EH (cell line): ENCODE results near the gene MYO1G.

Experiments used
- DNase-seq: peaks from one replicate; pipeline ENCODE4 v3.0.0-alpha.2; 2015; ENCODE audit warnings: low read depth

Gene MYO1G

GRCh38 chr7:44966731-44967538 is 11.9 kb downstream of the MYO1G start:
- no peak for DNase-seq

DNA sequence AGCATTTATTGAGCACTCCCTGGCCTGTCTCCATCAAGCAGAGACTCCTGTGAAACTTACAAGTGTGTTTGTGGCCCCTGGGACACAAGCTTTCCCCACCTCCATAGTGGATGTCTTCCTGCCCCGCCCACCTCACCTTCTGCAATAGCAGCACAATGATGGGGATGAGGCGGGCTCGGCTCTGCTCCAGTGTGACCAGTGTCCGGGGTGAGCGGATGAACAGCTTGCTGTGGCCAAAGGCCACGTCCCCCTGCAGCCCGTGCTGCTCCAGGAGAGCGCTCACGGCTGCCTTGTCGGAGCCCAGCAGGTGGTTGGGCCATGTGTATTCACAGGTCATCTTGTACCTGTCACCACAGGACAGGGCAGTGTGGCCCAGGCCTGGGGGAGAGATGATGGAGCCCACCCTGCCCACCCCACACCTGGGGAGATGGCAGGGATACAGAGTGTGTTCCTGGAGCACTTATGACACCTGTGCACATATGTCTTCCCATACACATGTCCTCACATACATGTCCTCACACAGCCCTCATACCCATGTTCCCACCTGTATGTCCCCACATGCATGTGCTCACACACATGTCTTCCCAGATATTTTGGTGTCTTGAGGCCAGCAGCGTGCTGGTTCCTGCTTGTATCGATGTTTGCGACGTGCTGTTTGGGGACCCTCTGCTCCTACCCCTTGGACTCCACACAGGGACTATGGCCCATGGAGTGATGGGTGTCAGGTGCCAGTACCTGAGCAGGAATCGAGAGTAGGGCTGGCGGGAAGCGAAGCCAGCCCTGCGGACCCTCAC is 12.7 kb downstream of the MYO1G start:
- no peak for DNase-seq

DNA sequence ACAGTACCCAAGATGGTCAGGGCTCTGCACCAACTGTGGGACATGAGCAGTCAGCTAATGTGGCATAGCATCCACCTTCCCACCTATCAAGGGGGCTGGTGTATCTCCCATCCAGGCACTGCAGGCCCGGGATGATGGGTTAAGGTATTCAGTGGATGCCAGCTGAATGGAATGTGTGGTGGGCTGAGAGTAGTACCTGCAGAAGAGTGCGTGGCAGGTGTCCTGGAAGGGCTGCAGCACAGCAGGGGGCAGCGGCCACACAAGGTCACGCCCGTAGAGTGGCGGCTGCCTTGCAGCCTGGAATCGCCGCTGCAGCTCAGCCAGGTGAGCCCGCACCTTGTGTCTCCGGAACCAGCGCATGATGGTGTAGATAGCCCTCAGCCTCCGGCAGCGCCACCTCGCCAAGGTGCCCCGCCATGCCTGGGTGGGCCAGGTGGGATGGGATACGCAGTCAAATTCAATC is 13.3 kb downstream of the MYO1G start:
- DNase-seq: no peak

GRCh38 chr7:44964831-44965440 is 13.9 kb downstream of the MYO1G start:
- DNase-seq: no peak

DNA sequence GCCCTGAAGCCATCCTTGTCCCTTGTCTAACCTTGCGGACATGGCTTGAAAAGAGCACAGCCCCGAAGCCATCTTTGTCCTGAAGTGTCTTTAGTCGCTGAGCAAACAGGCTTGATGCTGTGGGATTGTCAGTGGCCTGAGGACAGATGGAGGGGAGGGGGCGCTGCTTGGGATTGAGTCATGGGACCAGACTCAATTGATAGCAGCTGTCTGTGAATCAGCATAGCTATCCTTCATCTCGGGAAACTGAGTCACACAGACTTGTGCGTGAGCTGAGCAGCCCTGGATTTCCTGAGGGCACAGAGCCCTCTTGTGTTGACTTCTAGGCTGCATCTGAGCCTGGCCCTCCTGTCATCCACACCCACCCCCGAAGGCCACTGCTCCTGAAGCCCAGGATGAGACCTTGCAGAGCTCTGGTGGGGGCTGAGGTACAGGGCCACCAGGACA is 14.4 kb downstream of the MYO1G start:
- DNase-seq: no peak

GRCh38 chr7:44963364-44964290 is 15.2 kb downstream of the MYO1G start:
- no peak for DNase-seq

DNA sequence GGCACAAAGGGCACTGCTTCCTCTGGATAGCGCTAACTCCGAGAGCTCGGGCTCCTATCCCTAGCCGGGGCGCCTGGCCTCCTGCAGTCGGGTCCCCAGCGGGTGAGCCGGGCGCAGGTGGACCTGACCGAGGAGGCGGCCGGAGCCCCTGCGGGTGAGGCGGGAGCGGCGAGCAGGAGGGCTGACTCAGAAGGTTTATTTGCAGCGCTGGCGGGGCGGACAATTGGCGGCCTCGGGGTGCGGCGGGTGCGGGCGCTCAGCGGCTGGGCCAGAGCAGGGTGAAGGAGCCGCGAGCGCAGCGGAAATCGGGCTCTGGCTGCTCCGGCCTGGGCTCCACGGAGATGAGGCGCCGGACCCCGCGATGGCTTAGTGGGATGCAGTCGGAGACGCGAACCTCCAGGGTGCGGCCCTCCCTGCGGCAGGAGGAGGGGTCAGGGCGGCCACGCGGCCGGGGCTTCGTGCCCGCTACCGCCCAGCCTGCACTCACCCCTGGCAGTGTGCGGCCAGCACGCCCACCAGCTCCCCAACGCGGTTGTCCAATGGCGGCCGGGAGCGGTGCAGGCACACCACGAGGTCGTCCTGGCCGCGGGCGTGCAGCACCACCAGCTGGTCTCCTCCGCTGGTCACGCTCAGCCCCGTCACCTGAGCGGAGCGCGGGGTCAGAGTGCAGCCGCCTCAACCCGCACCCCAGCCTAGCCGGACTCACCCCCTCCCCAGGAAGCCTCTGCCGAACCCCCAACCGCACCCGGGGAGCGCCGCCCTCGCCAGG is 16.1 kb downstream of the MYO1G start:
- peak; percentile 34 for DNase-seq

- DNase-seq: no peak
Measured at GRCh38 chr7:44961844-44962482, 16.9 kb downstream of the MYO1G start.

GRCh38 chr7:44960011-44960580 is 18.7 kb downstream of the MYO1G start:
- no peak for DNase-seq

DNA sequence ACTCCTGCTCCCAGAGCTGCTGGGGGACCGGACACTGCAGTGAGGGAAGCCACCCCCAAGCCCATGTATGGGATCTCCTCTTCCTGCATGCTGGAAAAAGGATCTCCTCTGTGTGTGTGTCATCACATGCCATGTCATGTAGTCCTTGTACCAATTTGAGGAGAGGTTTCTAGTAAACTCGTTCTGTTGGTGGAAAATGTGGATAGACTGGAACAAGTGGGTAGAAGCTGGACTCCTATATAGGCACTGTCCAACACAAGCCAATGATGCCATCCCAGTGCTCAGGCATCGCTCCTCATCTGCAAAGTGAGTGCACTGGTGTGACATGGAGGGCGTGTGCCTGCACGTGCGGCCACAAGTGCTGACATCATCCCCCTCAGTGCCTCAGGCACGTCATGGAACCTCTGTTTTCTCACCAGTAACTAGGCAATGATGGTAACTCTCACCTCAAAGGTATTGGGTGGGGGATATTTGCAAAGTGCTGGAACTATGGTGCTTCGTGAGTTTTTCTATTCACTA is 19.3 kb downstream of the MYO1G start:
- peak; percentile 35 for DNase-seq

- DNase-seq: no peak
Measured at GRCh38 chr7:44958645-44959344, 20.0 kb downstream of the MYO1G start.

GRCh38 chr7:44956157-44956766 is 22.6 kb downstream of the MYO1G start:
- no peak for DNase-seq

DNA sequence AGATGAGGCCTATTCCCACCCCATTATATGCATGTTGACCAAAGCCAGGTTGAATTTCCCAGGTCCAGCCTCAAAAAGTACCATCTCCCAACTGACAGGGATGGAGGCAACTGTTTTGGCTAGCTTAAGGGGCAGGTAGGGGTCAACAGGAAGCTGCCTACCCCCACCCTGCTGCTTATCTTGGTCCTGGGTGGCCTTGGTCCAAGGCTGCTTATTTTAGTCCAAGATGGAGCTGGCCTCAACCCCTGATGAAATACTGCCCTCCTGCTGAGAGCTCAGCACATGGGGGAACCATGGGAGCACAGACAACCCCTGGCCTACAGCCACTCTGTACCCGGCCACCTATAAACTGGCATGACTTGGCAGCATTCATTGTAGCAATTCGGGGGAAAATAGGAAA is 23.1 kb downstream of the MYO1G start:
- no peak for DNase-seq

DNA sequence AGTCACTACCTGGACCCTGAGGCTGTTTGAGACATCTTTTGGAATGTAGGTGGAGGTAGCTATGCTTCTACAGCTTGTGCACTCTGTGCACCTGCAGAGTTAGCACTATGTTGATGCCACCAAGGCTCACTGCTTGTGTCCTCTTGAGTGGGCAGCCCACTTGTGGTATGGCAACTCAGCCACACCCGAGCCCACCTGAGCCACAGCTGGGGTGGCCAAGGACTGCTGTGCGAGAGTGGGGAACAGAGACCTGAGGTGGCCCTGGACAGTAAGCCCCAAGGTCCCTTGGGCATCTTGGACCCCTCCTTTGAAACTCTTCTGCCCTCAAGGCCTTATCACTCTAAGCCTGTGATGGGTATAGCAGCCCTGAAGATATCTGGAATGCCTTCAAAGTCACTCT is 25.7 kb downstream of the MYO1G start:
- no peak for DNase-seq

DNA sequence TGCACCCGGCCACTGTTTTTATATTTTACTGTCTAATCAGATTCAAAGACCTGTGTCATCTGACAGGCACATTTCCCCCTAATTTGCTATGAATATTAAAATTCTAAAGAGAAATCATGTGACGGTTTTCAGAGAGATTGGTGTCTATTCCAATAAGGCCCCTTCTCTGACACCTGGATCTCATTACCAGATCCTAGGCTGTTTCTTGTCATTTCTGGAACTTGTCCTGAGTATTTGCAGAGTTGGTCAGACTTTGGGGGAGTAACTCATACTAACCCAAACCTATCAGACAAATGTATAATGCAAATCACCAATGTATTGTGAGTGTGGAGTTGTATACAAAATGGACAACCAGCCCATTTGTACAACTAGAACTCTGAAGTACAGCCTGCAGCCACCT is 29.5 kb downstream of the MYO1G start:
- DNase-seq: no peak

DNA sequence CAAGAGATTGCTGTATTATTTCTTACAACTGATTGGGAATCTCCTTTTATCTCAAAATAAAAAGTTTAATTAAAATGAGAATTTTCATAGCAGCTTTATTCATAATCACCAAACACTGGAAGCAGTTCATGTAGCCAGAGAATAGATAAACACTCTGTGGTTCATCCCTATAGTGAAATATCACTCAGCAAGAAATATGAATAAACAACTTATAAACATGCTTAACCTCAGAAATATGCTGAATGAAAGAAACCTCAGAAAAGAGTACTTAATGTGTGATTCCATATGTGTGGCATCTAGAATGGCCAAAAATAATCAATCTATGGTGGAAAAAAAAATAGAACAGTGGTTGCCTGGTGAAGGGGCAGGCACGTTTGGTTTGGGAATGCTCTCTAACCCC is 33.3 kb downstream of the MYO1G start:
- no peak for DNase-seq

- no peak for DNase-seq
Measured at GRCh38 chr7:44944821-44945220, 34.0 kb downstream of the MYO1G start.

- DNase-seq: no peak
Measured at GRCh38 chr7:44943631-44944030, 35.2 kb downstream of the MYO1G start.

GRCh38 chr7:44937426-44937825 is 41.4 kb downstream of the MYO1G start:
- no peak for DNase-seq
